HG02610 (cell line): ENCODE data around the gene CHIC2.

Experiments used
- ATAC-seq: cut with Tn5 transposase; IDR thresholded peaks from one replicate; pipeline ENCODE4 v1.9.1; 2021; ENCODE audit warnings: mild to moderate bottlenecking, moderate library complexity; ENCODE audit not compliant: unreplicated experiment

The CHIC2 gene

DNA sequence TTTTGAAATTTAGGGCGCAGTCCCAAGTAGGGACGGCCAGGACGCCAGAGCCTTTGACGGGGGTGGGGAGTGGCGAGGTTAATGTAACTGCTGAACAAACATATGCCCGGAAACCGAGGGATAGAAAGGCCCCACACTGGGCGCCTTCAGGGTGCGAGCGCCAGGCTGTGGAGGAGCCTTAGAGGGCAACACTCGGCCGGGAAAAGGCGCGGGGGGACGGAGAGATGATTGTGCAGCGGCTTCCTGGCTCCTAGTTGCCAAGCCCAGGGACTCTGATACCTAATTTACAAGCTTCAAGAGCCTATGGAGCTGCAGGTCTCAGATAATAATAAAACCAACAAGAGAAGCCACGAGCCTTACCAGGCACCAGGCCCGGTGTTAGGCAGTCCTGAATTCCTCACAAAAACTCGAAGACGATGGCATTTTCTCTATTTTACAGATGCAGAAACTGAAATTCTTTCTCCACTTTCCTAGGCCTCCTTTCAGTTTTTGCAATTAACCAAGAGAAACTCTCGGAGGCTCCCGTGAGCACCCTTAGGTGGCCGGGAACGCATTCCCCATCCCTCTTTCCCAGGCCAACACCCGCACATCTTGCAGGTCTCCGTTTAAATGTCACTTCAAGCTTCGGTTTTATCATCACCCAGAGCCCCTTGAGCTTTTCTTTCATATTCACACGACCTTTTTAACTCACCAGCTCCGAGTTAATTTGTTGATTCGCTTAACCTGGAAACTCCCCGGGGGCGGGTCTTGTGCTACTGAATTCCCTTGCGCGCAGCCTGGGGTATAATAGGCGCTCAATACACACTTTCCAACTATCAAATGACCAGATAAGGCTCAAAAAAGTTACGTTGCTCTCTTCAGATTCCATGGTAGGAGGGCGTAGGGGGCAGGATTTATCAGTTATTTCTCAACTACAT lies 29.2 kb upstream of the CHIC2 start:
- ATAC-seq: no peak

DNA sequence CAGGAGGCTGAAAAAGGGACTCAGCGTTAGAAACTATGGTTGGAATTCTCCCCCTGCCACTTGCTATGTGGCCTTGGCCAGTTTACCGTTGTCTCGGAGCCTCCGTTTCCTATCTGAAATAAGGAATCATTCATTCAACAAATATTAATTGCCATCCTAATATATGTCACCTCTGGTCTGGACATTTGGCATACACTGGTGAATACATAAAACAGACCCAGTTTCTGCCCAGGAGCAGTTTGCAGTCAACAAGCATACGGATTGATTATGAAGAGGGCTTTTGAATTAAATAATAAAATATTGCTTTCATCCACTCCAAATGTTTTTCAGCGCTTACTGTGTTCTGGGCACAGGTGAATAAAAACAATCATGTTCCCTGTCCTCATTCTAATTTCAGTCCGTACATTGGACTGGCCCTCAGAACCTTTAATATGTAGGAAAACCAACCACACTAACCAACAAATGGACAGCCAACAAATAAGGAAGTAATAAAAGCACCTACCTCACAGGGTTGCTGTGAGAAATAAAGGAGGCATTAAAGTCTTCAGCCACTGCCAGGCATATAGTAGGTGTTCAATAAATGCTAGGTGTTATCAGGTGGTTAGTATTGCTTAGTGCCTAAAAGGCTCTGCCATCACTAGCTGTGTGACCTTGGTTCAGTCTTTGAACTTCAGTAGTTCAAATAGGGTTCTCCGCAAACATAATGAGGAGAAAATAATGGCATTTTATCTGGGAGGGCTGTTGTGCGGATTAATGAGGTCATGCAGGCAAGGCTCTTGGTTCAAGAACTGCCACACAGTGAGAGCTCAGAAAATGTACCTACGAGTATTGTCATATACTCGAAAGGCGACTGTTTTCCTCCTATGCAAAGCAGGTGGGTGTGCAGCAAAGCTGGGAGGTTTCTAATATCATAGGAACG lies 28.3 kb upstream of the CHIC2 start:
- ATAC-seq: no peak

DNA sequence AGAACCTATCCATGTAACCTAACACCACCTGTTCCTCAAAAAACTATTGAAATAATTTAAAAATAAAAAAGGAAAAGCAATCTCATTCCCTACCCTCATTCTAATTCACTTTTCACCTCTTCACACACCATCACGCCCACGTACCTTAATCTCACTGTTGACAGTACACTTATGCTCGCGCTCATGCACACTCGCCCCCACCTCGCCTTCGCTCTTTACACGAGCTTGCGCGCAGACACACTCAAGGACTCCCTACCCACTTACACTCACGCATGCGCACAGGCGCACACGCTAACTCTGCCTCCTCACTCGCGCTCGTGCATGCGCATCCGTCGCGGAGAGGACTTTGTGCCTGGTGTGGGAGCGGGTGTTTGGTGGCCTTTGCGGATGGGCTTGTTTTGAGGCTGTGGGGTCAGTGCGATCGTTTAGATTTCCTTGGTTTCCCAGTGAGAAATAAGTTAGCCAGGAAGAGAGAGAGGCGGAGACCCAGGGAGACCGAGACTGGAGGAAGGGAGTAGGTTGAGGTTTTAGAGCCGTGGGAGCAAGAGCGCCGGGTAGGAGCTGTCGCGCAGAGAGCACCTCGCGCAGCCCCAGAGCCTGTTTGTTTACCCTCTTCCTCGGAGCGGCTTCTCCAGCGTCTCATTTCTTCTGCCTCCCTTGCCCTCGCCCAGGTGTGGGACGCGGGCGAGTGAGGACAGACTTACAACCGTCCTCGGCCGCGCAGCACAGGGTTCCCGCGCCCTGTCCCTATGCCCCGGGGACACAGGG lies 27.4 kb upstream of the CHIC2 start:
- ATAC-seq: peak; percentile 78

DNA sequence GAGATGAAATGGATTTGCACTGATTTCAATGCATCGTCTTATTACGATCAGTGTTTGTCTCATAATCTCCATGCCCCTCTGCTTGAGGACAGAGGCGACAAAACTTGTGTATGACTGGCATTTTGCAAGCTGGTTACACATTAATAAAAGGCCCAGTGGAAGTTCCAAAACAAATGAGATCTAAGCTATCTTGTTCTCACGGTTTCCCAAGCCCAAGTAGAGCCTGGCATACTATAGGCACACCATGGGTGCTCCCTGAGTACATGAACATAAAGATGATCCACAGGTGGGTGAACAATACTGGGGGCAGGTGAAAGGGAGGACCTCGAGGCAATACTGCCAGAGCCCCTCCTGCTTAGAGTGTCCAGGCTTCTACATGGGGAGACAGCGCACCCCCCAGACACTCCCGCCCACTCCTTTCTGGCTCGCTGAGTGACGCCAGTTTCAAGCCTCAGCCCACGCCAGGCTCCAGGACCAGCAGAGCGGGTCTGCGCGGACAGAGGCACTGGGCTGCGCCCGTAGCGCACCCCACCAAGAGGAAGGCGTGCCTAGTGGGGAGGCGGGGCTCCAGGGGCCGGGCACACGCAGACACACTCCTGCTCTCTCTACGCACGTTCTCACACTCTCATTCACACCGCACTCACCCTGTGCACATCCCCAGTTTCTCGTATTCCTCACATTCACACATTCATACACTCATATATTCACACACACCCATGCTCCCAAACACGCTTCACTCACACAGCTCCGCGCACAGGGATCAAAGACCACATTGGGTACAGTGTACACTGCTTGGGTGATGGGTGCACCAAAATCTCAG lies 26.6 kb upstream of the CHIC2 start:
- no peak for ATAC-seq

DNA sequence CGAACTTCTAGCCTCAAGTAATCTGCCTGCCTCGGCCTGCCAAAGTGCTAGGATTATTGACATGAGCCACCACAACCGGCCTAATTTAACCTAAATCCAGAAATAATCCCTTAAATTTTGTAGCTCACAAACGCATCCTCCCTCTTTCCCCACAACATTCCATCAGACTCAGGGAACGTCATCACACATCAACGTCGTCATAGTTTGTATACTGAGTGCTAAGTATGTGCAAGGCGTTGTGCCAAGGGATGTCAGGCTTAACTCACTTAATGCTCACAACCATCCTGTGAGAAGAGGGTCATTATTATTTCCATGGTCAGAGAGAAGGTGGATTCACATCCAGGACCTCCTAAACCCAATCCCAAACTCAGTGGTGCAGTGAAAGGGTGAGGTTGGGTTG lies 26.0 kb upstream of the CHIC2 start:
- no peak for ATAC-seq

DNA sequence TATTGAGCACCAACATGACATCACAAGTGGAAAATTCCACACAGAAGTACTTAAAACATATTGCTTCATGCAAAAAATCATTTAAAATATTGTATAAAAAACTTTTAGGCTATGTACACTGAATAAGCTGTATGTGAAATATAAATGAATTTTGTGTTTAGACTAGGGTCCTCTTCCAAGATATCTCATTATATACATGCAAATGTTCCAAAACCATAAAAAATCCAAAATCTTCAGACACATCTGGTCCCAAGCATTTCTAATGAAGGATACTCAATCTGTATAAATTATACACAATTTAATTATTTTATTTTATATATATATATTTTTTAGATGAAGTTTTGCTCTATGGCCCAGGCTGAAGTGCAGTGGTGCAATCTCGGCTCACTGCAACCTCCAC lies 25.5 kb upstream of the CHIC2 start:
- ATAC-seq: no peak

DNA sequence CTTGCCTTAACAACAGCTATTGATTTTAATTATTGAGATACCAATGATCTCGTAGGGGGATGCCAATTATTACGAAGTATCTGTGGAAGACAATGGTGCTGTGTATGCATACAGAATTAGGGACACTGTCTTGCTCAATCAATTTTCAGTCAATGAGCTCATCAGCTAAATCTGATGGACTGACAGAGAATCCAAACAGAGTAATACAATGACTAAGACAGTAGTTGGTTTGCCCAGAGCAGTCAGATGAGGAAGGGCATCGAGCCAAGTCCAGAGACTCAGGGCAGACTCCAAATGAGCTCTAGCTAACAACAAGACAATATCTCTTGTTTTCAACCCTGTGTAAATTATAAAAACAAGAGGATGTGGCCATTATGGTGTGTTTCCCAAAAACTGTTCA lies 20.9 kb upstream of the CHIC2 start:
- ATAC-seq: no peak

DNA sequence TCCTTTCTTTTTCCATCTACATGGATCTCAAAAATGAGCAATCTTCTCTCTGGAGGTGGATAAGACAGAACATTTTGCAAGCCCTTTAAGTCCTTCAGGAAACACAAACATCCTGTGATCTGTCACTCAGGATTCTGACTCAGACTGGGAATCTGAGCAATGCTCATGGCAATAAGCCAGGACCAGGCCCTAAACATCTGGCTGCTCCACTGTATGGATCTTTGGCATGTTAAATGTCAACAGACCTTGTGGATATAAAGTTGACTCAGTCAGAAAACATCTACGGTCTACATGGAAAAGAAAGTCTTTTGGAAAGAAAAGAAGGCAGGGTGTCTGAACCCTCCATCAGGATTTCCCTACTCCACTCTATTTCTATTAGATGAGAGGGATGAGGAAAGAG lies 17.8 kb upstream of the CHIC2 start:
- ATAC-seq: no peak

DNA sequence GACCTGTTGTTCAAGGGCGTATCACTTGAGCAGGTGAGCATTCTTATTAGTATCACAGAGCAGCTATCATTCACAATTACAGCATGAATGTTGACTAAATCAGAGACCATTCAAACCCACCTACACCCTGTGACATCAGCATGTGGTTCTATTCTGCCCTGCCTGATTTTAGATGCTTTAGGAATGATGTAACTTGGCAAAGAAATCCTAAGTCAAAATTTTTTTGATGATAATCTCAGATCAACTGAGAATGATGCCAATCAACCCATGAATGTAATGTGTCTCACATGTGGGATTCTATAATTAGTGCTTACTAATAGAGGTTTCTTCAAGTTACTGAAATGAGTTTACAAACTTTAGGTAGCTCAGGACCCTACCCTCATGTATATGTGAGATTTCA lies 13.4 kb upstream of the CHIC2 start:
- no peak for ATAC-seq

DNA sequence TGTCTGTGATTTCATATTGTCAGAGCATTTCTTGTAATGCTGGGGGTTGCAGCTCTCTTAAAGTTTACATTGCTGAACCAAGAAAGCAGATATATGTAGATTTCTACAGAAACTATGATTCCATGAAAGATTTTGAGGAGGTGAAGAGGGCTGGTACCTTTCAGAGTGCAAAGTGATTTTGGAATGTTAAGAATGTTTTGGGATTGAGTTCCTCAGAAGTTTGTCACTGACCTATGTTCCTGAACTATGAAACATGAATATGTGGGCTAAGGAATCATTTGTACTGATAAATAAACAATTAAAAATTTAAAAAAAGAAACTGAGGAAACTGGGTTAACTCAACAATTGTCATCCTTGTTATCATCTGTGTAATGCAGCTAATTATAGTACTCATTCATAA lies 12.3 kb upstream of the CHIC2 start:
- no peak for ATAC-seq

DNA sequence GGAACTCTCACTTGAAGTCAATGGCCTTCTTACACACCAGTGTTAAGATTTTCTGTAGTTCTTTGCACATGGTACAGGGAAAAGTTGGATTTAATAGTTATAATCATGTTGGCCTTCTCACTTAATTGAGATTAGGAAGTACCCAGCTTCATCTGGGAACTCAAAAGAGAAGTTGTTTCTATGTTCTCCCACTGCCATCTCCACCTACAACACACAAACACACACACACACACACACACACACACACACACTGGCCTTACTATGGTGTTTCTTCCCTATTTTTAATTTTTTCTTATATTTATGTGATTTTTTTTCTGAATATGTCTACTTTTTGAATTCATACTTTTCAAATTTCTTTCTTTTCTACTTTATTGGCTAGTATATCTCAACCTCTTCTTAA lies 10.0 kb upstream of the CHIC2 start:
- no peak for ATAC-seq

DNA sequence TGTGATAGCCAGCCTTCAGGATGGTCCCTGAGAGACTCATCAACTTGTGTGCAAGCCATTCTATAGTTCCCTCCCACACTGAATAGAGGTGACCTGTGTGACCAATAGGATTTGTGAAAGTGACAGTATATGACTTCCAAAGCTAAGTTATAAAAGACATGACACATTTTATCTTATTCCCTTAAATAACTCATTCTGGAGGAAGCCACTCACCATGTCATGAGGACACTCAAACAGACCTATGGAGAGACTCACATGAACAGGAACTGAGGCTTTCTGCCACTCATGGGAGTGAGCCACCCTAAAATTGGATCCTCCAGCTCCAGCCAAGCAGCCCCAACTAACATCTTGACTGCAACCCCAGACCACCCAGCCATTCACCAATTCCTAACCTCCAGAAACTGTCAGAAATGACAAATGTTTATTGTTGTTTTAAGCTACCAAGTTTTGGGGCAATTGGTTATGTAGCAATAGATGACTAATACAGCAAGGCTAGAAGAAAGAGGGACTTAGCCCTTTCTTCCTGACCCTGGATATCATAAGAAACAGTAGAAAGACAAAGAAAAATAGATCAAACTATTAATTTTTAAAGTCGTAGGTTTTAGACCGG lies 9.0 kb upstream of the CHIC2 start:
- ATAC-seq: no peak

DNA sequence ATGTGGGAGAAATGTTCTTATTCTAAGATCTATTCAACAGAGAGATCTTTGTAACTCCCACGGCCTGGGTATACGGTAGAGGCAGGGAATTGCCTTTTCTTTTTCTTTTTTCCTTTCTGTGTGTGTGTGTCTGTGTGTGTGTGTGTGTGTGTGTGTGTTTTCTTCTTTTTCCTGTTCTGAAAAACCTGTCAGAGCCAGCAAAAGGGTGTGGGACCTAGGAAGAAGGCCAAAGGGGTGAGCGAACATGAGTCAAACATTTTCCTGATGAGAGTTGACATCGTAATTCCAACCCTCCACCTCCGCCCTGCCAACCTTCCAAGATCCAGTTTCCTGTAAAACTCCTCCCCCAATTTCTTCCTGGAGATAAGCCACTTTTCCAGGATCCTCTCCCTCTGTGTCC lies 2.8 kb upstream of the CHIC2 start:
- ATAC-seq: no peak

DNA sequence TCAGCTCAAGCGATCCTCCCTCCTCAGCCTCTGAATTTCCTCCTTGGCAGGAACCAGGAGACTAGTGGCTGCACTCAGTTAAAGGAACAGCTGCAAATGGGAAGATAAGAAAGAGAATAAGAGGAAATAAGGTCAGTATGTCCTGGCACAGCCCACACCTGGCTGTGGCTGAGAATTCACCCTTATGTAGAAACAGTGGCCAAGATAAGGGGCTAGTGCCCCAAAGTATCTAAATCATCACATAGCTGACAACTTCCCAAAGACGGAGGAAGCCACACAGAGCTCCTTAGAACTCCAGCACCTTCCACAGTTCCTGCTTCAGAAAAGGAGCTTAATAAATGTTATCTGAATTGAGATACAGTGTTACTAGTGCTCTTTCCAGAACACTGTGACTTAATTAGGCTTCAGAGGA lies 2.3 kb upstream of the CHIC2 start:
- ATAC-seq: no peak

DNA sequence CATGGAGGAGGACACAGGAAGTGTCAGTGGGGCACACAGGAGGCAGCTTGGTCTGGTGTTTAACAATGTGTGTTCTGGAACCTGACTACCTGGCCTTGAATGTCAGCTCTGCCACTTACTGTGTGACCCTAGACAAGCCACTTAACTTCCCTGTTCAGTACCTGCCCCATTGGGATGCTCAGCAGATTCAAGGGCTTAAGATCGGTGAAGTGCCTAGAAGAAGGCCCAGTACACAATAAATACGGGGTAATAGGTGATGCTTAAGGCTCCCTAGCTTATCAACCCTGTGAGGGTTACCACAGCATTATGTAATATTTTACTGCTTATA lies 1.6 kb upstream of the CHIC2 start:
- no peak for ATAC-seq

DNA sequence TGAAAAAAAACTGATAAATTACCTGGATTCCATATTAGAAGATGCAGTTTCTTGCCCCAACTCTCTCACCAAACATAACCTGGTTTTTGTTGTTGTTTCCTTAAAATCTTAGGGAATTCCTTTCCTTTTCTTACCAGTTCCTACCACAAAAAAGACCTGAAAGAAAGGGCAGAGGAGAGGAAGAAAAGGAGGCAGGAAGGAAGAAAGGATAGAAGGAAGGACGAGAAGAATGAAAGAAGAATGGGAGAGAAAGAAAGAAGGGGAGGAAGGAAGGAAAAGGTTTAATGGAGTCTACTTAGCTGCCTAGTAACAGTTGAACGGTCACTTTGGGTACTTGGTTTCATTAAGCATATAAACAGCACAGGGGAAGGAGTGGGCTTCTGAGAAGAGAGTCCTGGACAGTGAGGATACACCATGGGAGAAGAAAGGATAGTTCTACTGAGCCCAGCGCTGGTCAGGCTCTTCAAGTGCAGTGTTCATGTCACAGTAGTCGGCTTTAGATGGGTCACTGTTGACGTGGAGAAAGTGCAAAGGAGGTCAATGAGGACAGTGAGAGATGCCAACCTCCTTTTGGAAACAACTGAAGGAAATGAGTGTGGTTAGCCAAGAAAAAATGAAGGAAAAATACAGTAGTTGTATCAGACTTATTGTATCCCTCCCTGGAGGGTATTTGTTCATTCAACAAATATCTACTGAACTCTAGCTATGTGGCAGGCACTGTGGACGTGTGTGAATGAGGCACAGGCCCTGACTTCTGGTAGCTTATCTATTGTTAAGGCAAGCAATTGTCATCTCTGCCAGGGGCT lies 1.1 kb upstream of the CHIC2 start:
- no peak for ATAC-seq

DNA sequence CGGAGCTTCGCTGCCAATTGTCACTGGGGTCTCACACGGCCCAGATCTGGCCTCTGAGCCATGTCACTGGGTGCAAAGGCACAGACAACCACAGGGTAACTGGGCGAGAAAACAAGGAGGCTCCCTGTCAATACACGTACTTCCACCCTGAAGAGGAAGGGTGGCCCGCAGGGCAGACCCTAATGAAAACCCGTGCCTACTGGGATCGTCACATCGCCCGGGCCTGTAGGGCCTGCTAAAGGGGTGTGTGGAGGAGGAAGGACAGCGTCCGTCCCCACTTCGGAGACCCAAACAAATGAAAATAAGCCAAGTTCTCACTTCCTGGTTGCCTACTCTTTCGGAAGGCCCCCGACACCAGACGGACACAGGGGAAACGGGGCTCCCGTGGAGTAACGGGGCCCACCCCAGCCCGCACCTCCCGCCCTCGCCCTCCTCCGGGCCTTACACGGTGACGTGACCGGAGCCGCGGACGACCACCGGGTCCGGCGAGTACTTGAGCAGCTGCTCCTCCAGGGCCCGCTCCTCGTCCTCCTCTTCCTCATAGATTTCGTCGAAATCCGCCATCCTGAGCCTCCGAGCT lies 578 bp downstream of the CHIC2 start:
- peak; percentile 15 for ATAC-seq

DNA sequence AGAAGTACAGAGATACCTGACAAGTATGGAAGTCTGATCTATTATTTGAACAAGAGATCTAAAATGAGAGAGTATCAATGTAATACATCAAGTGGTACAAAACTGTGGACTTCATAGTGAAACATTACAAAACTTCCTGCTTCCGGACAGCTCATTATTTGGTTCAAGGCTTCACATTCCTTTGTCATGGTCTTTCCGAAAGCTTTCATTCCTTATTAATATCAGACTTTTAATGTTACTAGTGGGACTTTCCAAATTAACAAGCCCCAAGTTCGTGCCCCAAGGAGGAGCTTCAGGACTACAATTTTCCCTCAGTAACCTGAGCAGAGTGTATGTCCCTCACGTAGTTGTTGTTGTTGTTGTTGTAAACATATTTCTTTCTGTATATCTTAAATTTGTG lies 1.2 kb downstream of the CHIC2 start:
- ATAC-seq: peak; percentile 23

DNA sequence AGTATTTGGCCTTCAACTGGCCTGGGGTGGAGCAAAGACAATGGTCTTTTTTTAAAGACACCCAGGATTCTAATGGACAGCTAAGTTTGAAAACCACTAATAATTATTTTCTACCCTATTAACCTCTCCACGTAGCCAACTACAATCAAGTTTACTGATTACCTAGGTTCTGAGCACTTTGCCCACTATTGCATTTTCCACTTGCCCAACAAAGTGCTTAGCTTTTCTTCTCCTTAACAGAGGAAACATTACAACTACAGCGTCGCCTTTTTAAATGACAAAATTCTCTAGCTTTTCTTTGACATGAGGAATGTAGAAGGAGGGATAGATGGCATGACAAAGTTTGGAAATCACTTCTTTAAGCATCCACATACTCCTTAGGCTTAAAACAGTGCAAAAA lies 2.0 kb downstream of the CHIC2 start:
- ATAC-seq: no peak
